ENCODE results near the gene HACD1.

The HACD1 gene

DNA sequence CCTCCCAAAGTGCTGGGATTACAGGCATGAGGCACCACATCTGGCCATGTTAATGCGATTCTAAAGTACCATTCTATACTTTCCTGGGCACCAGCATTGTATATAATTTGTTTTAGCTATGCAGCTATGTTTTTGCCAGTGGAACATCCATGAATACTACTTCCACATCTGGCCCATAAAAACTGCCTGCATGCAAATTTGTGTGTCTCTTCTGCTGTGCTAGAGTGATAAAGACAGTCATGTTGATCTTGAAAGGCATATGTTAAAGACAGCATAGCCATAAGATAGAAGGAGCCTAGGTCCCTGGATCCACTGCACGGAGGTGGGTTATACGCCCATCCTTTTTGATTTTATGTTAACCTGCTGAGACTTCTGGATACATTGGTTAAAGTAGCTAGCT, 52.3 kb downstream of the HACD1 start:
- DNase-seq: no peak

DNA sequence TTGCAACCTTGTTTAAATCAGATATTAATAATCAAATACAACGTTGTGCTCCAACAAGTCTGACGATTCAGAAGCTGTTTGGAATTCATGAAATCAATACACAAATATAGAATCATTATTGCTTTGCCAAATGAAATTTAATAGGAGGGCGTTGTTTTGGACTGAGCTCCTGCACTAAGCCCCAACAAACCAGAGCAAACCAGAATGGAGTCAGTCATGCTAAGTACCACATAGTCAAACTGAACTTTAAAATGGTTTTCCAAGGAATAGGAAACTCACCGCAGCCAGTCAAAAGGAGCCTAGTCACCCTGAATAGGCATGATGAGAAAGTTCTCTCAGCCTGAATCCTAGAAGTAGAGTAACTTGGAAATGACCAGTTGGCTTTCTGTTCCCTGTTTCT, 53.7 kb downstream of the HACD1 start:
- no peak for DNase-seq

- DNase-seq: no peak
Measured at GRCh38 chr10:17562614-17563013, 54.6 kb downstream of the HACD1 start.

- no peak for DNase-seq
Measured at GRCh38 chr10:17561111-17561510, 56.1 kb downstream of the HACD1 start.

GRCh38 chr10:17557459-17557858, 59.7 kb downstream of the HACD1 start:
- DNase-seq: no peak

GRCh38 chr10:17548770-17549169, 68.4 kb downstream of the HACD1 start:
- DNase-seq: no peak

- DNase-seq: no peak
Measured at GRCh38 chr10:17548162-17548561, 69.0 kb downstream of the HACD1 start.

DNA sequence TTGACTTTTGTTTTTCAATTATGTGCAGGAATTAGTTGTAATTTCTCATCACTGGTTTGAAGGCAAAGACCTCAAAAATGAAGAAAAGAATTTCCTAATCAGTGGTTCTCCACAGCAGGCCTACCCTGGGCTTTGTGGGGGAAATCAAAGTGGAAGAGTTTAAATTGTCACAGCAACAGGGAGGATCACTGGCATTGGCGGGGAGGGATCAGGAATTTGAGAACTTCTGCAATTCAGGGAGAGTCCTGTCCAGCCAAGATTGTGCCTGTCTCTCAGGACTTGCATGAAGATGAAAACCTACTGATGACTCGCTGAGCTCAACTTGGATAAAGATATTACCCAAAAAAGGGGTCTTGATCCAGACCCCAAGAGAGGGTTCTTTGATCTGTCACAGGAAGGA, 70.1 kb downstream of the HACD1 start:
- DNase-seq: no peak

DNA sequence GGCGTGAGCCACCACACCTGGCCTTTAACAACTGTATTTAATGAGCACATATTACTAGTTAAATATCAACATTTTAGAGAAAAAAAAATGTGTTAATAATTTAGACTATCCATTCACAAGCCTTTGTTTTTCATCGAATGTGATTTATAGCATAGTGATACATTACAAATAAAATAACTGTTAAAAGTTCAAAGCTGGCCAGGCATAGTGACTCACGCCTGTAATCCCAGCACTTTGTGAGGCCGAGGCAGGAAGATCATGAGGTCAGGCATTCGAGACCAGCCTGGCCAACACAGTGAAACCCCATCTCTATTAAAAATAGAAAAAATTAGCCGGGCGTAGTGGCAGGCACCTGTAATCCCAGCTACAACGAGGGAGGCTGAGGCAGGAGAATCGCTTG, 72.7 kb downstream of the HACD1 start:
- DNase-seq: no peak

All from activated CD4-positive, alpha-beta T cell treated with anti-CD3 and anti-CD28 coated beads, Interleukin-10, Interleukin-2, amounts not matched to agents 100 ng/mL and 50 ng/mL, durations not matched to agents 16 hours and 8 hours (primary cell).